Fibroblast of villous mesenchyme (primary cell): ENCODE results near the gene TMEM201. TPM values are rescaled to one million over a fixed set of nuclear protein-coding genes. Genes with fewer than 3 reads are reported as not detected.
A peak's percentile ranks its signal among the peaks of the same experiment; 100 is the strongest.

Experiments used
- DNase-seq: peaks from one replicate; pipeline ENCODE4 v3.0.0-alpha.2; 2010; ENCODE audit warnings: low read depth
- H3K4me3 ChIP-seq: 2 replicates; pipeline ENCODE4 v1.5.1; 2011; ENCODE audit warnings: low read depth, mild to moderate bottlenecking, low read length
- CTCF ChIP-seq: IDR thresholded peaks from 2 replicates; pipeline ENCODE4 v1.5.1; 2012; ENCODE audit warnings: low read depth, mild to moderate bottlenecking, low read length; ENCODE audit not compliant: insufficient read depth
- total RNA-seq: library from RNA; depleted of rRNA; stranded (reverse); fragments of >200 nt; gene quantifications from 2 replicates; pipeline ENCODE4 v1.2.3, GENCODE V29; 2012

TMEM201 gene
- total RNA-seq, 1 donor: 6.9 TPM

- H3K4me3 ChIP-seq: no peak overlapping the region
- TF ChIP-seq CTCF: no peak
- DNase-seq: no peak
Measured at GRCh38 chr1:9590945-9591668, 2.4 kb downstream of the TMEM201 start.

- DNase-seq: no peak
- TF ChIP-seq CTCF: no peak
- no peak overlapping the region for H3K4me3 ChIP-seq
Measured at GRCh38 chr1:9591669-9592509, 3.2 kb downstream of the TMEM201 start.

DNA sequence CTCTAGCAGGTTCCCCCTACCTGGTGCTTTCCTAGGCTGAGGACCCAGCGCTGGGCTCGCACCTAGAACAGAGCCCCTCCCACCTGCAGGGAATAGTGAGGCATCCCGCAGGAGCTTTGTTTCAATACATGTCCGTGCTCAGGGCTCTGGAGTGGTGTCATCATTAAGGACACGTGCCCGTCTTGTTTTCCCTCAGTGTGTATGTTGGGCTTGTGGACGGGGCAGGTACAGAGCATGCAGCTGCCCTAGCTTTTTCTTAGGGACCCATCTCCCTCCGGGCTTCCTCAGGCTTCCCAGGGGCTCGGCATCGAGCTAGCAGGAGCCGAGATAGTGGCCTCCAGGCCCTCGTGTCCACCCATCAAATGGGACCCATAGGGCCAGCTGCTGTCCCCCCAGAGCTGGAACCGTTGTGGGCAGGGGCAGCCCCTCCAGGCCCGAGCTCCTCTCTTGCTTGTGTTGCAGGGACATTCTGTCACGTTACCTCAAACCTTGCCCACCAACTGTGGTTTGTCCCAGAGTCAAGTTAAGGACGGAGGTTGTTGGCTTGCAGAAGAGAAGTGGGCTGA is 3.9 kb downstream of the TMEM201 start:
- H3K4me3 ChIP-seq: no peak overlapping the region
- TF ChIP-seq CTCF: no peak
- no peak for DNase-seq

DNA sequence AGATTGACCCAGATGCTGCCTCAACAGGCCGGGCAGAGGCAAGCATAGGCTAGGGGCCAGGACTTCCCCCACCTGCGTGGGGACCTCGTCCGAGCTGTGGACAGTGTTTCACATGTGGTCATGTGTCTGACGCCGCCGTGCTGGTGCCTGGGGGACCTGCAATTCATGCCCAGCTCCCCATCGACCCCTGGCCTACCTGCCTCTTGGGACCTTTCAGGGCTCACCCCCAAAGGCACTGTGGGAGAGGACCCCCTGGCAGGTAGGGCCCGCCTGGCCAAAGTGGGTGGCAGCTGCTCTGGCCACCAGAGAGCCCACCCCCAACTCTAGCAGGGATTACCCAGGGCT is 4.4 kb downstream of the TMEM201 start:
- no peak for TF ChIP-seq CTCF
- no peak for DNase-seq
- H3K4me3 ChIP-seq: no peak overlapping the region

GRCh38 chr1:9593492-9594465 is 5.1 kb downstream of the TMEM201 start:
- no peak overlapping the region for H3K4me3 ChIP-seq
- peak; percentile 64 for DNase-seq
- TF ChIP-seq CTCF: no peak

DNA sequence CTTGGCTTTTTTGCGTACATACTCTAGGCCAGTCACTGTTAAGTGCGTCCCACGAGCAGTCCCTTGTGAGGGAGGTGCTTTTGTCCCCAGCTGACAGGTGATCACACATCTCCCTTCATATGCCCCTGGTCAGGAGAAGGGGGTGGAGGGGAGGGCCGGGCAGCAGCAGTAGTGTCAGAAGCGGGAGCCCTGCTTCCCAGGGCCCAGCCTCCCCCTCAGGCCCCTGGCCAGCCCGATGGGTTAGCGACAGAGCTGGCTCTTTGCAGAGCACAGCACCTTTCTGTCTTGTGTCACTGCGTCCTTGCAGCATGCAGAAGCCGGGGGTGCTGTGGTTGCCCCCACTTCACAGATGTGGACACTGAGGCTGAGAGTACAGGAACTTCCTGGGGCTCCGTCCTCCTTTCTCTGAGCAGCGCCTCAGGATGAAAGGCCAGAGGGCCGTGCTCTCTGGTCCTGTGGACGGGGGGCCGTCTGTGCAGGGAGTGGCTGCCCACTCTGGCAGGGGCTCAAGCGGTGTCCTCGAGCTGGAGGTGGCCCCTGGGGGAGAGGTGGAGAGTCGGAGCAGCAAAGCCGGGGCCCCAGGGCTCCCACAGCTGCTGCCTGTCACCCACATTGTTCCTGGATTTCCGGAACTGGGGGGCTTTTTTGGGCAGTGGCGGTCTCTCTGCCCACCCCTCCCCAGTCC is 5.9 kb downstream of the TMEM201 start:
- H3K4me3 ChIP-seq: no peak overlapping the region
- no peak for TF ChIP-seq CTCF
- DNase-seq: no peak
